Breast epithelium (tissue), 4 donors: ENCODE measurements around the gene SAMD8. TPM values are rescaled to one million over a fixed set of nuclear protein-coding genes. Genes with fewer than 3 reads are reported as not detected.

Experiments used
- DNase-seq, 2 donors: peaks; one replicate each; pipeline ENCODE4 v3.0.0-alpha.2; 2019; ENCODE audit warnings: low spot score in 2 of 2
- H3K27ac ChIP-seq, 2 donors: fragments of 200-600 bp; sonication (generic) in 1 of 2; one replicate each; pipeline ENCODE4 v1.5.1; 2016 to 2019; ENCODE audit warnings: mild to moderate bottlenecking in 1 of 2
- H3K27me3 ChIP-seq, 2 donors: fragments of 200-600 bp; sonication (generic) in 1 of 2; one replicate each; pipeline versions ENCODE4 v1.5.1 to v1.6.0; 2017 to 2019; ENCODE audit warnings: control low read depth in 1 of 2, mild to moderate bottlenecking in 1 of 2
- H3K36me3 ChIP-seq: fragments of 200-600 bp; one replicate; pipeline ENCODE4 v1.5.1; 2019
- H3K4me1 ChIP-seq, 2 donors: fragments of 200-600 bp; sonication (generic); one replicate each; pipeline ENCODE4 v1.5.1; 2016 to 2019; ENCODE audit warnings: control low read depth in 1 of 2
- H3K4me3 ChIP-seq, 3 donors: fragments of 200-600 bp; sonication (generic); 1 replicate in 2 of 3; 2 replicates in 1 of 3; pipeline ENCODE4 v1.5.1; 2016 to 2019; ENCODE audit warnings: mild to moderate bottlenecking in 3 of 3, moderate library complexity in 2 of 3
- H3K9me3 ChIP-seq, 2 donors: fragments of 200-600 bp; sonication (generic) in 1 of 2; one replicate each; pipeline ENCODE4 v1.5.1; 2016 to 2019; ENCODE audit warnings: control low read depth in 1 of 2
- CTCF ChIP-seq, 3 donors: fragments of 450-650 bp; IDR thresholded peaks; one replicate each; pipeline ENCODE4 v1.5.1; 2016 to 2017; ENCODE audit warnings: antibody characterized with exemption in 3 of 3, mild to moderate bottlenecking in 3 of 3, moderate library complexity in 3 of 3
- POLR2A ChIP-seq: fragments of 450-650 bp; IDR thresholded peaks from one replicate; pipeline ENCODE4 v1.6.1; 2016; ENCODE audit warnings: antibody characterized with exemption, mild to moderate bottlenecking, moderate library complexity
- POLR2AphosphoS5 ChIP-seq, 3 donors: sonication (generic); formaldehyde crosslinking; IDR thresholded peaks; one replicate each; pipeline ENCODE4 v1.6.1; 2017; ENCODE audit warnings: antibody characterized with exemption in 3 of 3
- intact Hi-C: fragments of 100-400 bp; cut with DNase I; formaldehyde crosslinking; loops from one replicate; pipeline ENCODE4 v1.15.1; 2023; ENCODE audit warnings: low total_unique reads
- total RNA-seq, 3 donors: library from RNA; depleted of rRNA; stranded (reverse); fragments of >200 nt; gene quantifications; one replicate each; pipeline ENCODE4 v1.1.0, GENCODE V29; 2016

Gene SAMD8
- total RNA-seq, 3 donors from 2014 or later = 41.0 to 45.2 (median 41.3) TPM

DNA sequence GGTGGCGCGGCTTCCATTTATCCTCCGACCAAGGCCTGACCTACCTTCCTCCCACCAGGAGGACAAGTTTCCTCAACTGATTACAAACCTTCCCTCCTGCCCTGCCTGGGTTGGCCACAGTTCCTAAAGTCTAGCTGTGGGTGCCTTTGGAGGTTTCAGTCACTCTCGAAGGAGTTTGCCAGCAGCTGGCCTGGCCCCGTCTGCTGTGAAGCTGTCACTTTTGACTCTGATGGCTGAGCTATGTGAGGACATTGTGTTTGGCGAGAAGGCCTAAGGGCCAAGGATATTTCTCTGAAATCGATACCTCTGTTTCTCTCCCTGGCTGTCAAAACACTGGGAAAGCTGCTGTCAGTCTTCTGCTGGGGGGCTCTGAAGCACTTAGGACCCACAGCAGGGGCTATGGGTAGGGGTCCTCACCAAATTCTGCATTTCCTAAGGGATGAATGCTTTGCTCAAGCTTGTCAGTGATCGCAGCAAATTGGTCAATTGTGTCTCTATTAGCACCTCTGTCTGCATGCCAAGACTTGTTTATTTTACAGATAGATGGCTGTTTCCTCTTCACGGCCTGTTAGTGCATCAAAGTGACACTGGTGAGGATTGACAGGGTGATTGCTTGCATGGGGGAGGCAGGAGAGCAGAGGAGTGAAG, 31.9 kb upstream of the SAMD8 start:
- TF ChIP-seq POLR2A = no peak
- no peak for TF ChIP-seq CTCF (IDR thresholded peaks at IDR 0.05)
- no peak for TF ChIP-seq POLR2AphosphoS5 (IDR thresholded peaks at IDR 0.05)
- Histone ChIP-seq H3K27ac (no peak overlapping the region), H3K27me3 (no peaks in the 10 kb centered on the region), H3K4me1 (no peaks in the 10 kb centered on the region), H3K9me3 (no peaks in the 10 kb centered on the region), H3K4me3 (no peak overlapping the region), H3K36me3 (no peaks in the 10 kb centered on the region)
- DNase-seq = no peak
- intact Hi-C loops = no loop called here

DNA sequence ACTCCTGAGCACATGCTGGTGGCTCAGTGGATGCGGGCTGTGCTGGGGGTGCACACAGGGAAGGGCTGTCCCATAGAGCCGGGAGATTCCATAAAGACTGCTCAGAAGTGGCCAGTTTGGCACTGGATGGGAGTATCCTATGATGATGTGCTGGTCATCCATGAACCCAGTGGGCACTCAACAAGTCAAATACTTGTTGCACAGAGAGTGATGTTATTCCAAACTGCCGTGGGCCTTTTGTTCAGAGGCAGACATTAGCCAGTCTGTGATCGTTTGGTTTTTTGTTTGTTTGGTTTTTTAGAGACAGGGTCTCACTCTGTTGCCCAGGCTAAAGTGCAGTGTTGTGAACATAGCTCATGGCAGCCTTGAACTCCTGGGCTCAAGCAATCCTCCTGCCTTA, 30.9 kb upstream of the SAMD8 start:
- Histone ChIP-seq H3K4me1 (no peaks in the 10 kb centered on the region), H3K4me3 (no peak overlapping the region), H3K36me3 (no peaks in the 10 kb centered on the region), H3K27me3 (no peaks in the 10 kb centered on the region), H3K27ac (no peak overlapping the region), H3K9me3 (no peaks in the 10 kb centered on the region)
- intact Hi-C loops = no loop called here
- TF ChIP-seq POLR2AphosphoS5 (IDR thresholded peaks at IDR 0.05) (no peak), POLR2A (no peak), CTCF (IDR thresholded peaks at IDR 0.05) (no peak)
- DNase-seq = no peak

DNA sequence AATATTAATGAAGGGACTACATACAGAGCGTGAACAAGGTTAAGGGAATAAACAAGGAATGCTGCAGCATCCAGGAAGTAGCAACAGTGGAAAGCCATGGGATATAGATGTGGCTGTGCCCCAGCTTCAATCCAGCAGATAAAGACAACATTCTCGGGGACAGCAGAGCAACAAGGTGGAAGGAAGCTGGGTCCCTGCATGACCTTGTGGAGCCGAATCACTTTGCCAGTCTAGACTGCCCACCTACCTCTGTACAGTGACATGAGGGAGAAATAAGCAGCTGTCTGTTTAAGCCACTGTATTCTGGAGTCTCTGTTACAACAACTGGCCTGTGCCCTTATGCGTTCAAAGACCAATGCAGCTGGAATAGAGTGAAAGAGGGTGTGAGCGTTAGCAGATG, 30.1 kb upstream of the SAMD8 start:
- no peaks in the 10 kb centered on the region for H3K27me3 ChIP-seq
- H3K9me3 ChIP-seq = no peaks in the 10 kb centered on the region
- H3K36me3 ChIP-seq = no peaks in the 10 kb centered on the region
- TF ChIP-seq POLR2AphosphoS5 (IDR thresholded peaks at IDR 0.05) (no peak), POLR2A (no peak), CTCF (IDR thresholded peaks at IDR 0.05) (no peak)
- H3K4me1 ChIP-seq = no peaks in the 10 kb centered on the region
- H3K27ac ChIP-seq = no peak overlapping the region
- intact Hi-C loops = no loop called here
- H3K4me3 ChIP-seq = no peak overlapping the region
- no peak for DNase-seq

GRCh38 chr10:75083972-75084833, 27.3 kb upstream of the SAMD8 start:
- H3K4me3 ChIP-seq = no peak overlapping the region
- no peaks in the 10 kb centered on the region for H3K36me3 ChIP-seq
- DNase-seq = no peak
- no peak overlapping the region for H3K27ac ChIP-seq
- no peaks in the 10 kb centered on the region for H3K9me3 ChIP-seq
- no peaks in the 10 kb centered on the region for H3K4me1 ChIP-seq
- H3K27me3 ChIP-seq = no peaks in the 10 kb centered on the region
- no peak for TF ChIP-seq POLR2A
- TF ChIP-seq CTCF (IDR thresholded peaks at IDR 0.05) = no peak
- no peak for TF ChIP-seq POLR2AphosphoS5 (IDR thresholded peaks at IDR 0.05)
- intact Hi-C loops = no loop called here

DNA sequence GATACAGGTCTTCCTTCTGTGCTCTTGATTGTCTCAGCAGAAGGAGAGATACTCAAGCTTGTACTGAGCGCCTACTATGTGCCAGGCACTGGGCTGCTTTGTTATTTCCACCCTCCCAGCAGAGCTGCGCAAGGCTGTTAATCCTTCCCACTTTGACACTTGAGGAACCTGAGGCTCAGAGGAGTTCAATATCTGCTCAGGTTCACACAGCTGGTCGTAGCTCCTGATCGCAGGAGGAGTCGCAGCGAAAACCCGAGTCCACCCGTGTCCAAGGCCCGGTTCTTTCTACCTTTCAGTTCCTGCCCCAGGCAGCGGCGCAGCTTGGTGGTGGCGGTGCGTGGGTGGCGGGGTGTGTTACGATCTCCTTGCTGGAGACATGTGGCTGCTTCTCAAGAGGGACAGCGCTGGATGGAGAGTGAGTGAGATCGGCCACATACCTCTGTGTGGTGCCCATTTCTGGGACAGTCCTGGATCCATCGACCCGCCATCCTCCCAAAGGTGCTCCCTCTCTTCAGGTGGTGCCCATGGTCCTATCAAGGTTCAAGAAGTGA, 26.5 kb upstream of the SAMD8 start:
- Histone ChIP-seq H3K36me3 (no peaks in the 10 kb centered on the region), H3K27ac (no peak overlapping the region), H3K4me3 (no peak overlapping the region), H3K4me1 (no peaks in the 10 kb centered on the region), H3K27me3 (no peaks in the 10 kb centered on the region), H3K9me3 (no peaks in the 10 kb centered on the region)
- TF ChIP-seq POLR2A = no peak
- TF ChIP-seq POLR2AphosphoS5 (IDR thresholded peaks at IDR 0.05) = no peak
- TF ChIP-seq CTCF (IDR thresholded peaks at IDR 0.05) = no peak
- intact Hi-C loops = no loop called here
- DNase-seq = no peak
